DMS153 (cell line): ENCODE measurements around the gene CCDC136.
A peak's percentile ranks its signal among the peaks of the same experiment; 100 is the strongest.

Experiments used
- DNase-seq: peaks from one replicate; lab custom pipeline; 2025; lab: John Stamatoyannopoulos, UW

Gene CCDC136

GRCh38 chr7:128805225-128805624 lies 13.5 kb downstream of the CCDC136 start:
- no peak for DNase-seq

GRCh38 chr7:128807191-128807590 lies 15.4 kb downstream of the CCDC136 start:
- DNase-seq = no peak

GRCh38 chr7:128809363-128809762 lies 17.6 kb downstream of the CCDC136 start:
- DNase-seq = no peak

GRCh38 chr7:128810473-128810872 lies 18.7 kb downstream of the CCDC136 start:
- no peak for DNase-seq

- no peak for DNase-seq
These were observed 19.2 kb downstream of the CCDC136 start for GRCh38 chr7:128810997-128811396.

GRCh38 chr7:128811631-128812430 lies 20.1 kb downstream of the CCDC136 start:
- peak; percentile 30 for DNase-seq

- DNase-seq = peak; percentile 84
These were observed 20.9 kb downstream of the CCDC136 start for GRCh38 chr7:128812514-128813168.

GRCh38 chr7:128814499-128814898 lies 22.7 kb downstream of the CCDC136 start:
- DNase-seq = no peak

- DNase-seq = no peak
These were observed 23.6 kb downstream of the CCDC136 start for GRCh38 chr7:128815289-128815942.

- DNase-seq = no peak
These were observed 26.9 kb downstream of the CCDC136 start for GRCh38 chr7:128818694-128819093.

GRCh38 chr7:128821724-128822123 lies 30.0 kb downstream of the CCDC136 start:
- no peak for DNase-seq

GRCh38 chr7:128826512-128826911 lies 34.7 kb downstream of the CCDC136 start:
- no peak for DNase-seq

GRCh38 chr7:128826916-128827247 lies 35.1 kb downstream of the CCDC136 start:
- no peak for DNase-seq

GRCh38 chr7:128827248-128827958 lies 35.6 kb downstream of the CCDC136 start:
- DNase-seq = no peak

GRCh38 chr7:128827971-128828711 lies 36.4 kb downstream of the CCDC136 start:
- DNase-seq = no peak

- no peak for DNase-seq
These were observed 37.8 kb downstream of the CCDC136 start for GRCh38 chr7:128829391-128830166.

- no peak for DNase-seq
These were observed 38.7 kb downstream of the CCDC136 start, which contains the start of gene FLNC for GRCh38 chr7:128830231-128831177. Gene FLNC, plus strand, starts transcription at chr7:128830406. Its CDS starts 232 bp downstream, at chr7:128830638.

- no peak for DNase-seq
These were observed 39.6 kb downstream of the CCDC136 start for GRCh38 chr7:128831178-128831993.
